Dedifferentiated amniotic fluid mesenchymal stem cell (primary cell): Measurements from ENCODE around the gene NALCN.
A peak's percentile ranks its signal among the peaks of the same experiment; 100 is the strongest.

Source experiments
- DNase-seq: peaks from one replicate; pipeline ENCODE4 v3.0.0-alpha.2; 2016; ENCODE audit errors: extremely low spot score

The NALCN gene

DNA sequence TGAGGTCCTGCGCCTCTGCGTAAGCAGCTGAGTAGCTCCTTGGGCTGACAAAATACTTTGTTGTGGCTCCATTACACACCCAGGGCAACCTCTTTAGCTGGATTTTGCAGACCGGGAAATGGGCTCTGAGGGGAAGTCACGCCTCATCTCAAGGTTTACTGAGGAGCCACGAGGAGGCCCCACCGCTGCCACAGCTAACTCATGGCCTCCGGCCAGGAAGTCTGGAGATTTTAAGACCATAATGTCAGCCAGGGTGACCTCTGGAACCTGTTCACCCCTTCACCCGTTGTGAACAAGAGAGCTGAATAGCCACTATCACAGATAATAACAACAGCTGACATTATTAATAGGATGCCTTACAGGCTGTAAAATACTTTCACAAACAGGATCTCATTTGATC lies 390.4 kb downstream of the NALCN start:
- no peak for DNase-seq

DNA sequence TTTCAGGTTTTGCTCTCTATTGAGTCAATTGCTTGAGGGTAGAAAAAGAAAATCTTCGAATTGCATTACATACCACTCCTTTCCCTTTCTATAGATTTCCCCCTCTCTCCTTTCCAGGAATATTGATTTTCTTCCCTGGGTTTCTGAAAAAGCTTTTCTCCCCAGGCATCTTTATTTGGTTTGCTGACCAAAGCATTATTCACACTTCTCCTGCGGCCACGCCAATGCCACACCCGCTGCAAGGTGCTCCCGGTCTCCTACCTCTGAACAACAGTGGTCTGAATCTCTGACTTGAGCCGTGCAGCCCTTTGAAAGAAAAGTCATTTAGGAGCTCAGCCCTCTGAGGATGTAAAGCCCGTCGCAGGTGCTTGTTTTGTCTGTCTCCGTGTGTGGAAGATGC lies 390.8 kb downstream of the NALCN start:
- DNase-seq: no peak

GRCh38 chr13:101019126-101019525 lies 397.2 kb downstream of the NALCN start:
- no peak for DNase-seq

- DNase-seq: peak; percentile 55
These were observed 397.6 kb downstream of the NALCN start for GRCh38 chr13:101018720-101019119.

DNA sequence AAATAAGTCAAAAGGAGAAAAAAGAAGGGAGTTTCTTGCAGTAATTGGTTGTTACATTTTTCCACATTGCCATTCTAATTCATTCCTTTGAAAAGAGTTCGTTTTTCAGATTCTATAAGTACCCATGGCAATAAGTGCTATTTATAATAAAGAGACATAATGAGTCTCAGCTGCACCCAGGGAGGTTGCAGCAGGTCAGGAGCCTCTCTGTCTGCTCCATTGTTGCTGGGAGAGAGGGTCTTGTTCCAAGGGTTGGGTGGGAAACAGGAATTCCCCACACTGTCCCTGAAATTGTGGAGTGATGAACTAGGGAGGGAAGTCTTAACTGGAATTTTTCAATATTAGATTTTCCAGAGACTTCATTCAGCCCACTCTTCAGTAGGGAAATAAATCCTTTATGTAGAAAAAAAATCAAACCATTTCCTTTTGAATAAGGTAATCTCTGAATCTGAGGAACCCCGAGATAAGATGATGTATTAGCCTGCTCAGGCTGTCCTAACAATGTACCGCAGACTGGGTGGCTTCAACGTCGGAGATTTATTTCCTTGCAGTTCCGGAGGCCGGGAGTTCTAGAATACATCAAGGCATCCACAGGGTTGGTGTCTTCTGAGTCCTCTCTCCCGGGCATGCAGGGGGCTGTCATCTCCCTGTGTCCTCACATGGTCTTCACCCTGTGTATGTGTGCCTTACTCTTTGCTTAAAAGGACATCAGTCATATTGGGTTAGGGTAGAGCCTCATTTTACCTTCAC lies 399.0 kb downstream of the NALCN start:
- no peak for DNase-seq

- no peak for DNase-seq
These were observed 399.8 kb downstream of the NALCN start for GRCh38 chr13:101016475-101016874.

DNA sequence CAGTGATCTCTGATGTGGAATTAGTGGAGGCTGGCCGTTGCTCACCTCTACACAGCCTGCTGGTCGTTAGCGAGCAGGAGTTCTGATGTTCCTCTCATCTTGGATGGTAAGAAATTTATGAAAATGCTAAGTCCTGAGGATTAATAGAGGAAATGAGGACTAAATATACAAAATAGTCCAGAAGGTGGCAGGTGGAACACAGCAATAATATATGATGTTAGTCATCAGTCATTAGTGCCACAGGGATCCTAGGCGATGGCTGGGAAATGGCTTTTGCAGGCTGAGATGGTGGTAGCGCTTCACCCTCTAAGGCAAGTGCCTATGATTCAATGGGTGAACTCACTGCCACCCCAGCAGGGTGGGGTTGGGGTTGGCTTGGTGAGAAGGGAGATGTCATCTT lies 403.1 kb downstream of the NALCN start:
- DNase-seq: no peak

GRCh38 chr13:101010100-101010499 lies 406.2 kb downstream of the NALCN start:
- no peak for DNase-seq

DNA sequence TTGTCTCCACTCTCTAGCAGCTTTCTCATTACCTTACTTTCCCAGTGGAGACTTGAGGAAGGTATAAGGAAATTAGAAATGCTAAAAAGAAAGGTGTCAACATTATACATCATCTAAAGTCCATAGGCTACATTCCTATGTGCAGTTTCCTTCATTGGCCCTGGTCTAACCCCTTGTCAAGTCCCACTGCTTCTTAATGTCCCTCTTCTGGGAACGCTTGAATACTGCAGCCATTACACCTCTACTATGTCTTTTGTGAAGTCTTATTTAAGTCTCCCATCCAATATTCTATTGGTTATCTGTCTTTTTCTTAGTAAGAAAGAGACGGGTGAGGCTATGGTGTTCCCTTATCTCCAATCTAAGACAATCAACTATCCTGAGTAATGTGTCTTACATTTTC lies 409.1 kb downstream of the NALCN start:
- DNase-seq: no peak
